ENCODE measurements around the gene ZC2HC1C. TPM values are rescaled to one million over a fixed set of nuclear protein-coding genes. Genes with fewer than 3 reads are reported as not detected.
A peak's percentile ranks its signal among the peaks of the same experiment; 100 is the strongest.

ZC2HC1C gene
- total and polyA plus RNA-seq, 9 of the 15 experiments (the other 6 are each of a cell fraction or from before 2014, with no cell fraction given), result 6.3 to 9.2 (median 7.7) TPM

DNA sequence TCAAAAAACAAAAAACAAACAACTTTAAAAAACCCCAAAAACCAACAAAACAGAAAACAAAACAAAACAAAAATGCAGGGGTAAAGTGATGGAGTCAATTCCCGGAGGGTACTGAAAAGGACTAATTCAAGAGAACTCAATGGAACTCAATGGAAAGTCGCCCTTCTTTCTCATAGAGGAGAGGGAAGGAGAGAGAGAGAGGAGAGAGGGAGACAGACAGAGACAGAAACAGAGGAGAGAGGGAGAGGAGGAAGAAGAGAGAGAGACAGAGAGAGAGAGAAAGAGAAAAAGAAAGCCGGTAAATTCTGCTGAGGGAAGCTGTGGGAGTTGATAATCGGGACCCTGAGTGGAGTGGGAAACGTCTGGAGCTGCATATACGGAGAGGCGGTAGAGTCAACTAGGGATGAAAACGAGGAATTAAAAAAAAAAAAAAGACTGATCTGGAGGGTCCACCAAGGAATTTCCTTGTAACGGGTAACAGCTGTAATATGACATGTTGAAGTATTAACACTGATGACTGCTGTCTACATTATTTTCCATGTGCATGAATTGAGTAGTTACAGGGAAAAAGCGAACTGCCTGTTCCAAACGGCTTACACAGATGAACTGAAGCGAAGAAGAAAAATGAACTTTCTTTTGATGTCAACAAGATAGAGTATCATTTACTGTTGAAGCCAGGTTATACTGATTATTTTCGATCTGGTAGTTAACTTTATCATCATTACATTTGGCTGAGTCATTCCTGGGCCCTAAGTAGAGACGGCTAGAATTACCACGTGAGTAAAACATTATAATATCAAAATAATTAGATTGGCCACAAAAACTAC is 934 bp upstream of the ZC2HC1C start (continued):
- TF ChIP-seq, protein P1, sequence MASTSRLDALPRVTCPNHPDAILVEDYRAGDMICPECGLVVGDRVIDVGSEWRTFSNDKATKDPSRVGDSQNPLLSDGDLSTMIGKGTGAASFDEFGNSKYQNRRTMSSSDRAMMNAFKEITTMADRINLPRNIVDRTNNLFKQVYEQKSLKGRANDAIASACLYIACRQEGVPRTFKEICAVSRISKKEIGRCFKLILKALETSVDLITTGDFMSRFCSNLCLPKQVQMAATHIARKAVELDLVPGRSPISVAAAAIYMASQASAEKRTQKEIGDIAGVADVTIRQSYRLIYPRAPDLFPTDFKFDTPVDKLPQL (IDR thresholded peaks at IDR 0.05; ENCODE audit: extremely low read depth, insufficient read length), result no peak
- TF ChIP-seq ZNF57 (CRISPR knock-in tag; IDR thresholded peaks at IDR 0.05) (no peak), CHCHD3 (CRISPR knock-in tag; IDR thresholded peaks at IDR 0.05) (no peak), ZEB2 (IDR thresholded peaks at IDR 0.05) (no peak), SAP30 (IDR thresholded peaks at IDR 0.05; ENCODE audit: borderline replicate concordance, insufficient read depth, low read depth, low read length, poor library complexity, severe bottlenecking) (no peak), SIN3A (IDR thresholded peaks at IDR 0.05; ENCODE audit: borderline replicate concordance in 2 of 2, control insufficient read depth in 1 of 2, low read depth in 2 of 2, low read length in 2 of 2) (no peak), ZNF384 (IDR thresholded peaks at IDR 0.05; ENCODE audit: low read depth, low read length) (no peak), ETV6 (IDR thresholded peaks at IDR 0.05; ENCODE audit: borderline replicate concordance in 1 of 2, low read depth in 2 of 2, low read length in 1 of 2) (no peak), ETV6 (CRISPR knock-in tag; IDR thresholded peaks at IDR 0.05; ENCODE audit: borderline replicate concordance) (no peak), BACH1 (tag; IDR thresholded peaks at IDR 0.05) (peak; percentile 65; the same call in 1 of the 2 replicates), HEY1 (CRISPR knock-in tag; IDR thresholded peaks at IDR 0.05; ENCODE audit: borderline replicate concordance) (no peak)
- TF ChIP-seq, protein P2, sequence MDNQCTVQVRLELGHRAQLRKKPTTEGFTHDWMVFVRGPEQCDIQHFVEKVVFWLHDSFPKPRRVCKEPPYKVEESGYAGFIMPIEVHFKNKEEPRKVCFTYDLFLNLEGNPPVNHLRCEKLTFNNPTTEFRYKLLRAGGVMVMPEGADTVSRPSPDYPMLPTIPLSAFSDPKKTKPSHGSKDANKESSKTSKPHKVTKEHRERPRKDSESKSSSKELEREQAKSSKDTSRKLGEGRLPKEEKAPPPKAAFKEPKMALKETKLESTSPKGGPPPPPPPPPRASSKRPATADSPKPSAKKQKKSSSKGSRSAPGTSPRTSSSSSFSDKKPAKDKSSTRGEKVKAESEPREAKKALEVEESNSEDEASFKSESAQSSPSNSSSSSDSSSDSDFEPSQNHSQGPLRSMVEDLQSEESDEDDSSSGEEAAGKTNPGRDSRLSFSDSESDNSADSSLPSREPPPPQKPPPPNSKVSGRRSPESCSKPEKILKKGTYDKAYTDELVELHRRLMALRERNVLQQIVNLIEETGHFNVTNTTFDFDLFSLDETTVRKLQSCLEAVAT (IDR thresholded peaks at IDR 0.05), result peak; percentile 21 to 85; a peak in 1 of 4 replicates
- TF ChIP-seq, protein P3, sequence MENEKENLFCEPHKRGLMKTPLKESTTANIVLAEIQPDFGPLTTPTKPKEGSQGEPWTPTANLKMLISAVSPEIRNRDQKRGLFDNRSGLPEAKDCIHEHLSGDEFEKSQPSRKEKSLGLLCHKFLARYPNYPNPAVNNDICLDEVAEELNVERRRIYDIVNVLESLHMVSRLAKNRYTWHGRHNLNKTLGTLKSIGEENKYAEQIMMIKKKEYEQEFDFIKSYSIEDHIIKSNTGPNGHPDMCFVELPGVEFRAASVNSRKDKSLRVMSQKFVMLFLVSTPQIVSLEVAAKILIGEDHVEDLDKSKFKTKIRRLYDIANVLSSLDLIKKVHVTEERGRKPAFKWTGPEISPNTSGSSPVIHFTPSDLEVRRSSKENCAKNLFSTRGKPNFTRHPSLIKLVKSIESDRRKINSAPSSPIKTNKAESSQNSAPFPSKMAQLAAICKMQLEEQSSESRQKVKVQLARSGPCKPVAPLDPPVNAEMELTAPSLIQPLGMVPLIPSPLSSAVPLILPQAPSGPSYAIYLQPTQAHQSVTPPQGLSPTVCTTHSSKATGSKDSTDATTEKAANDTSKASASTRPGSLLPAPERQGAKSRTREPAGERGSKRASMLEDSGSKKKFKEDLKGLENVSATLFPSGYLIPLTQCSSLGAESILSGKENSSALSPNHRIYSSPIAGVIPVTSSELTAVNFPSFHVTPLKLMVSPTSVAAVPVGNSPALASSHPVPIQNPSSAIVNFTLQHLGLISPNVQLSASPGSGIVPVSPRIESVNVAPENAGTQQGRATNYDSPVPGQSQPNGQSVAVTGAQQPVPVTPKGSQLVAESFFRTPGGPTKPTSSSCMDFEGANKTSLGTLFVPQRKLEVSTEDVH (IDR thresholded peaks at IDR 0.05; ENCODE audit: low read depth, partially characterized antibody), result no peak
- TF ChIP-seq, protein P4, sequence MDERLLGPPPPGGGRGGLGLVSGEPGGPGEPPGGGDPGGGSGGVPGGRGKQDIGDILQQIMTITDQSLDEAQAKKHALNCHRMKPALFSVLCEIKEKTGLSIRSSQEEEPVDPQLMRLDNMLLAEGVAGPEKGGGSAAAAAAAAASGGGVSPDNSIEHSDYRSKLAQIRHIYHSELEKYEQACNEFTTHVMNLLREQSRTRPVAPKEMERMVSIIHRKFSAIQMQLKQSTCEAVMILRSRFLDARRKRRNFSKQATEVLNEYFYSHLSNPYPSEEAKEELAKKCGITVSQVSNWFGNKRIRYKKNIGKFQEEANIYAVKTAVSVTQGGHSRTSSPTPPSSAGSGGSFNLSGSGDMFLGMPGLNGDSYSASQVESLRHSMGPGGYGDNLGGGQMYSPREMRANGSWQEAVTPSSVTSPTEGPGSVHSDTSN (CRISPR knock-in tag; IDR thresholded peaks at IDR 0.05; ENCODE audit: low read depth), result no peak
- TF ChIP-seq, protein P4 (tag; conservative IDR thresholded peaks at IDR 0.05; ENCODE audit: low read depth), result no peak

All from K562 (cell line).